ENCODE measurements around the gene UXS1. TPM values are rescaled to one million over a fixed set of nuclear protein-coding genes. Genes with fewer than 3 reads are reported as not detected.

Gene UXS1
- polyA plus RNA-seq, 1 donor, result 73.5 TPM

GRCh38 chr2:106111882-106112571 lies 82.1 kb downstream of the UXS1 start:
- no peak for DNase-seq

GRCh38 chr2:106109675-106110424 lies 84.3 kb downstream of the UXS1 start:
- no peak for DNase-seq

- no peak for DNase-seq
Observed at GRCh38 chr2:106108791-106109190, 85.3 kb downstream of the UXS1 start.

GRCh38 chr2:106108351-106108750 lies 85.8 kb downstream of the UXS1 start:
- DNase-seq, result no peak

GRCh38 chr2:106107509-106108131 lies 86.5 kb downstream of the UXS1 start:
- DNase-seq, result no peak

GRCh38 chr2:106106622-106107508 lies 87.2 kb downstream of the UXS1 start:
- no peak for DNase-seq

GRCh38 chr2:106105151-106105922 lies 88.8 kb downstream of the UXS1 start:
- DNase-seq, result no peak

GRCh38 chr2:106104332-106105062 lies 89.6 kb downstream of the UXS1 start:
- peak; percentile 70 for DNase-seq

- DNase-seq, result no peak
Observed at GRCh38 chr2:106099691-106100090, 94.4 kb downstream of the UXS1 start.

GRCh38 chr2:106098664-106099063 lies 95.4 kb downstream of the UXS1 start:
- DNase-seq, result no peak

GRCh38 chr2:106098081-106098480 lies 96.0 kb downstream of the UXS1 start:
- peak; percentile 32 for DNase-seq

GRCh38 chr2:106097038-106098000 lies 96.8 kb downstream of the UXS1 start:
- no peak for DNase-seq

- DNase-seq, result no peak
Observed at GRCh38 chr2:106096299-106097037, 97.6 kb downstream of the UXS1 start.

GRCh38 chr2:106095478-106096298 lies 98.4 kb downstream of the UXS1 start:
- no peak for DNase-seq

GRCh38 chr2:106094131-106094841 lies 99.8 kb downstream of the UXS1 start:
- no peak for DNase-seq

- DNase-seq, result no peak
Observed at GRCh38 chr2:106090916-106091618, 103.0 kb downstream of the UXS1 start.

Measured in left kidney (tissue), 2 donors.